OCI-M1 (cell line): Measurements from ENCODE around the gene PLEKHM1.
"Not testable (repeated sequence)": the region's sequence is repeated elsewhere in the genome, so short reads cannot be mapped to it uniquely, and the experiment has no call there.

ENCODE experiments used
- DNase-seq: peaks from one replicate; lab custom pipeline; 2025; lab: John Stamatoyannopoulos, UW

PLEKHM1 gene

GRCh38 chr17:45441526-45442310, 48.8 kb downstream of the PLEKHM1 start:
- no peak for DNase-seq

DNA sequence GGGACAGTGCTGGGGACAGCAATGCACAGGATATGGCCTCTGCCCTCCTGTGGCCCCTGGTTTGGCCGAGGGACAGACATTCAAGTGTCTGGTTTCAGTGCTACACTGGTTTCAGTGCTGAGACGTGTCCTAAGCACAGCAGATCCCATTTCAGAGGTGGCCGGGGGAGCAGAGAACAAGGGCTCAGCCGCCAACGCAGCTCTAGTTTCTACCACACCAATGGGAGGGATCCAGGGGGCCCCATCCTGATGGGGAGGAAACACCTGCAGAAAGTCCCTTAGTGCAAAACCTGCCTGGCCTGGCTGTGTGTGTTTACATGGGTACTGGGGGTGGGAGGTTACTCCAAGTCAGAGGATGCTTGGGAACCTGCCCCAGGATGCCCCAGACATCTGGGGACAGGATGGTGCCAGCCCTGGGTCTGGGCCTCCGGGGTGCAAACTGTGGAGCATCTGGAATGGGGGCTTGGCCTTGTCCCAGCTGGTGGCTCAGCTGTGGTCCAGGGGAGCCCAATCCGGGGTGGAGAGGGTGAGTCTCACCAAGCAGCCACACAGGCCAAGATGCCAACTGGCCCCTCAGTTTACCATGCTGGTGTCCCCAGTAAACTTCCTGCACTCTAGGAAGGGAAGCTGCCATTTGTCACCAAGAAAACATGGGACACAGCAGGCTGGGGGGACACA, 49.5 kb downstream of the PLEKHM1 start:
- DNase-seq, result not testable (repeated sequence)

- DNase-seq, result peak; percentile 6
Measured at GRCh38 chr17:45440161-45440778, 50.3 kb downstream of the PLEKHM1 start.

GRCh38 chr17:45438931-45439610, 51.5 kb downstream of the PLEKHM1 start:
- DNase-seq, result no peak

- DNase-seq, result no peak
Measured at GRCh38 chr17:45437465-45438283, 52.8 kb downstream of the PLEKHM1 start.

DNA sequence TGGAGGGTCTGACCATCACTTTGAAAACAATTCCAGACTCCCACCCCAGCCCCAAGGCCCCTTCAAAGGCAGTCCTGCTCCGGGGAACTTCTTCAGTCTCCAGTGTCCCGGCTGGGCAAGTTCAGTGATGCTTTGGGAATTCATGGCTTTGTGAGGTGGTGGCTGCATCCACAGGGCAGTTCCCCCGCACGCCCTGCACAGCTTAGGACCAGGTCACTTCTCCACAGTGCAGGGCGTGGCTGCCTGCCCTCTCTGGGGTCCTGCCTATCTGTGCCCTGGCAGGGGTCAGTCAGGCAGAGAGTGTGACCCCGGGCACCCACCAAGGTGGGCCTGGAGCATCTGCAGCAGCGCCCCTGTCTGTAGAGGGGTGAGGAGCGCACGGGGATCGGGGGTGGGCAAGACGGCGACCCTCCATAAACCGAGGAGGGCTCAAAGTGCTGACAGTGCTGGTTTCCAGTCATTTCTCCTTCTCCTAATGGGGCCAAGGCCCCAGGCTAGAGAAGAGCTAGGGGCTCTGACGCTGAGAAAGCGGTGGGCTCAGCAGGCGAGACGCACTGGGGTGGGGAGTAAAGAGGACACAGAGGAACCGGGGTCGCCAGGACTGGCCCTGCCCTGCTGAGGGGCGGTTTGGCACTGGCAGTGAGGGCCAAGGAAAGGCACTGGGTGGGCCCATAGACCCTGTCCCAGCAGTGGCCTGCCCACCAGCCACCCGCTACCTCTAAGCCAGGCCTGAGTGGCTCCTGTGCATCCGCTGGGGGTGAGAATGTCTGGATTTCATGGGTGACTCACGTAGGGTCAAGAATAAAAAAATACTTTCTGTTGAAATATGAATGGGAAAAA, 53.7 kb downstream of the PLEKHM1 start:
- no peak for DNase-seq

DNA sequence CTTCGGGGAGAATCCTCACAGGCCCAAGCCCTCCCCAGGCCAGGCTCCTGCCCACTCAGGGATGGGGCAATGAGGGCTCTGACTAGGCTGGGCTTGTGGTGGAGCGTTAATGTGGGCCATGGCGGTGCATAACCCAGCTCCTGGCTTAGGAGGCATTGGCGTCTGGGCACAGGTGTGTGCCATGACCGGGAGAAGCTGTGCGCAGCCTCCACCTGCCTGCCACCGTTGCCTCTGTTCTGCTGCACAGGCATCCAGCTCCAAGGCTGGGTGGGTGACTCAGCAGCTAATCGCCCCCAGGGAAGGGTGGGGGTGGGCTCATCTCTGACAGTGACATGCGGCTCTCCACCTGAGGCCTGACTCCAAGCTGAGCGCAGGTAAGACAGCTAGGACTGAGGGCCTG, 54.4 kb downstream of the PLEKHM1 start:
- DNase-seq, result no peak

- no peak for DNase-seq
Measured at GRCh38 chr17:45435481-45435880, 55.0 kb downstream of the PLEKHM1 start.

GRCh38 chr17:45433159-45433535, 57.4 kb downstream of the PLEKHM1 start:
- no peak for DNase-seq

- DNase-seq, result peak; percentile 52
Measured at GRCh38 chr17:45432405-45433158, 57.9 kb downstream of the PLEKHM1 start, which contains the start of gene ARHGAP27. Gene ARHGAP27, minus strand, starts transcription at chr17:45432870. Its CDS starts 2,591 bp downstream, at chr17:45430279.

- peak; percentile 79 for DNase-seq
Measured at GRCh38 chr17:45431531-45432404, 58.8 kb downstream of the PLEKHM1 start.

DNA sequence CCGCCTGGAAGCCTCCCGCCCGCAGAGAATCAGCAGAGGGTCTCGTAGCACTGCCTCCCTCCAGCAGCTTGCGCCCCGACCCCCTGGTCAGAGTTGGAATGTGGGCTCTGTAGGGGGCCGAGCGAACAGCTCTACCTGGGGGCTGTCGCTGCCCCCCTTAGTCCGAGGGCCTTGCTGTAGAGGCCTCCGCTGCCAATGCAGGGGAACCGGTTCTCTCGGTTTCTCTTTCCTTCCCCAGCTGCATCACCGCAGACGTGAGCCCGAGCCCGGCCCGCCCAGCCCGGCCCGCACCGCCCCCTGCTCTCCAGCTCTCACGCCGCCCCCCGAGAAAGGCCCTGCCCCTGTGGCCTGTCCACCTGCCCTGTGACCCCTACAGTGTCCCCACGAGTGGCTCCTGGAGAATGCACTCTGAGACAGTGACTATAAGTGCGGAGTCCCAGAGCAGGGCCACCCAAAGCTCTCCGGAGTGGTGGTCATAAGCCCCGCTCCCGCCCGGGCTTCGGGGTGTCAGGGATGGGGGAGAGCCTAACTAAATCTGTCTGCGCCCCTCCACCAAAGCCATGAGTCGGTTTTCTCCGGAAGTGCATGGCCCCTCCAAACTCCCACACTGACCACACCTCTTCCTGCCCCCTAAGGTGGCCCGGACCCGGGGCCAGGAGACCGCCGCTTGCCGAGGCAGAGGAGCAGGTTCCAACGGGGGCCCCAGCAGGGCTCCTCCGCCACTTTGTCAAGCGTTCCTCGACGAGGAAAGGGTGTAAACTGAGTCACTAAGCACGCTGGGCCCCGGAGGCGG, 59.6 kb downstream of the PLEKHM1 start:
- no peak for DNase-seq

GRCh38 chr17:45430006-45430737, 60.3 kb downstream of the PLEKHM1 start:
- DNase-seq, result no peak

DNA sequence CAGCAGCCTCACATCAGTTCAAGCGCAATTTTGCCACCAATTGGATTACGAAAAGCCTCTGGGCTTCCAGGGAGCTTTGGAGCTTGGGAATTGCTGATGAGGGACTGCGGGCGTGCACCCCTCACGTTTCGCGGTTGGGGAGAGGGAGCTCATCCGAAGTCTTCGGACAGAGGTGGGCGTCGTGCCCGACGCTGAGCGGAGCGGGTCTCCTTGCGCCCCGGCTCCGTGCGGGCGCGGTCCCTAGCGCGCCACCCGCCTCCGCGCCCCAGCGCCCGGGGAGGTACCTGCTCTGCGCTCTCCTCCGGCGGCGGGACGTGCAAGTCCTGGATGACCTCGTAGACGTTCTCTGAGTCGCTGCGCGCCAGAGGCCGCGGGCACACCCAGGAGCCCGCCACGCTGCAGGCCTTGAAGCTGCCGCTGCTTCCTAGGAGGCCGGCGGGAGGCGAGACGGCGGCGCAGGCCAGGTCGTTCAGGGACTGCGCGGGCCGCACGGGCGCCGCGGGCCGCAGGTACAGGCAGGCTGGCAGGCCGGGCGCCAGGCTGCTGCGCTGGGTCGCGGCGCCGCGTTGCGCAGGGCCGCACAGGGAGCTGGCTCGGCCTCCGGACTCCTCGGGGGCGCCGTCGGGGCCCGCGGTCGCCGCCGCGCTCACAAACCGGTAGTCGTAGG, 61.0 kb downstream of the PLEKHM1 start:
- no peak for DNase-seq

GRCh38 chr17:45428931-45429338, 61.6 kb downstream of the PLEKHM1 start:
- no peak for DNase-seq

DNA sequence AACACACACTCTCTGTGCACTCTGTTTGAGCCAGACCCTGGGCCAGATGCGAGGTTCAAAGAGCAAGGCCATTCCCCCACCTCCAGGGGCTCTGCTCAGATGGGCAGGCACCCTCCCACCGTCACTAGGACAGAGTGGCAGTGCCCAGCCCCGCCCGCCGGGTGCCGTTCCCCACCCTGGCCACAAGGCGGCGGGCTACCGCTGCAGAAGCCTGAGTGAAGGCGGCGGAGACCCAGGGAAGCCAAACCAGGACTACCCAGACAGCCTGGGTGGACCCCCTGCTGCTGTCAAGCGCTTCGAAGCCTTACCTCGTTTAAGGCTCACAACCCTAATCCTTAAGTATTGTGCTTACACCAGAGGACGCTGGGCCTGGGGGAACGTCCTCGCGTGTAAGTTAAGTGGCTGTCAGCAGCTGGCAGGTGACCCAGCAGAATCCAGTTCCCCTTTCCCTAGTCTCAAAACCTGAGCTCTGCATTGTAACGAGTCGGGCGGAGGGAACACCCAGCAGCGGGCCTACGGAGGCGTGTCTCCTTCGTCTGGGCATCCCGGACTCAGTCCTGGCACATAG, 62.4 kb downstream of the PLEKHM1 start:
- DNase-seq, result peak; percentile 88
